WTC11 (cell line): ENCODE measurements around the gene KIAA1755. TPM values are rescaled to one million over a fixed set of nuclear protein-coding genes. Genes with fewer than 3 reads are reported as not detected.

Experiments
- ATAC-seq: fragments of 200-7000 bp; cut with Tn5 transposase; 2 replicates; pipeline ENCODE4 v1.10.0; 2021; ENCODE audit warnings: mild to moderate bottlenecking, moderate library complexity
- CTCF ChIA-PET: fragments of 300-600 bp; sonication (Branson Sonifier 250); formaldehyde crosslinking; loops from one replicate; lab custom pipeline; 2021; ENCODE audit warnings: antibody characterized with exemption; lab: Charles Lee
- POLR2A ChIA-PET: fragments of 350-600 bp; sonication (Branson Sonifier 250); formaldehyde crosslinking; loops from one replicate; lab custom pipeline; 2021; ENCODE audit warnings: antibody characterized with exemption; lab: Charles Lee
- DNase-seq: peaks from one replicate; pipeline ENCODE4 v3.0.0; 2021; ENCODE audit warnings: low spot score
- H3K27ac Mint-ChIP-seq: 2 replicates; pipeline ENCODE4 v1.8.0; 2021; ENCODE audit warnings: mixed read lengths
- H3K27me3 Mint-ChIP-seq: 2 replicates; pipeline ENCODE4 v1.8.0; 2021; ENCODE audit warnings: low read depth, mild to moderate bottlenecking, moderate library complexity, mixed read lengths
- H3K36me3 Mint-ChIP-seq: 2 replicates; pipeline ENCODE4 v1.8.0; 2021; ENCODE audit warnings: mixed read lengths
- H3K4me1 Mint-ChIP-seq: 2 replicates; pipeline ENCODE4 v1.8.0; 2022; ENCODE audit warnings: mixed read lengths
- H3K4me3 Mint-ChIP-seq: 2 replicates; pipeline ENCODE4 v1.8.0; 2021; ENCODE audit warnings: mild to moderate bottlenecking, moderate library complexity, mixed read lengths
- H3K9me3 Mint-ChIP-seq: 2 replicates; pipeline ENCODE4 v1.8.0; 2021; ENCODE audit warnings: mixed read lengths
- CBFB ChIP-seq: sonication (generic); formaldehyde crosslinking; IDR thresholded peaks from 2 replicates; pipeline ENCODE4 v1.8.1; 2022; ENCODE audit warnings: mild to moderate bottlenecking, low read depth, missing genetic modification reagents
- CREM ChIP-seq: sonication (generic); formaldehyde crosslinking; IDR thresholded peaks from 2 replicates; pipeline ENCODE4 v1.8.1; 2022; ENCODE audit warnings: mild to moderate bottlenecking, missing genetic modification reagents, moderate library complexity
- GABPB1 ChIP-seq: sonication (generic); formaldehyde crosslinking; IDR thresholded peaks from 2 replicates; pipeline ENCODE4 v1.8.1; 2023; ENCODE audit warnings: mild to moderate bottlenecking, missing genetic modification reagents
- JUN ChIP-seq: sonication (generic); formaldehyde crosslinking; IDR thresholded peaks from 2 replicates; pipeline ENCODE4 v1.8.0; 2023; ENCODE audit warnings: mild to moderate bottlenecking, missing genetic modification reagents
- MYBL2 ChIP-seq: sonication (generic); formaldehyde crosslinking; IDR thresholded peaks from 2 replicates; pipeline ENCODE4 v1.8.1; 2023; ENCODE audit warnings: mild to moderate bottlenecking, moderate library complexity, missing genetic modification reagents
- NR3C1 ChIP-seq: sonication (generic); formaldehyde crosslinking; conservative IDR thresholded peaks from 2 replicates; pipeline ENCODE4 v1.8.1; 2023; ENCODE audit warnings: low read depth, mild to moderate bottlenecking, missing genetic modification reagents
- ZNF317 ChIP-seq: sonication (generic); formaldehyde crosslinking; IDR thresholded peaks from 2 replicates; pipeline ENCODE4 v1.8.1; 2023; ENCODE audit warnings: low read depth, mild to moderate bottlenecking, moderate library complexity, missing genetic modification reagents, borderline replicate concordance
- ZNF423 ChIP-seq: fragments of 250-450 bp; sonication (Bioruptor Pico); IDR thresholded peaks from 2 replicates; pipeline ENCODE4 v2.1.2; 2022; ENCODE audit warnings: mild to moderate bottlenecking, moderate library complexity
- total RNA-seq: library from RNA; stranded (reverse); gene quantifications from 3 replicates; pipeline ENCODE4 v1.2.3, GENCODE V29; 2021
- TF ChIP-seq, protein P1 (sequence below): sonication (generic); formaldehyde crosslinking; IDR thresholded peaks from 2 replicates; pipeline ENCODE4 v1.8.0; 2022; ENCODE audit warnings: mild to moderate bottlenecking, missing genetic modification reagents
- TF ChIP-seq, protein P2 (sequence below): fragments of 250-450 bp; sonication (Bioruptor Pico); IDR thresholded peaks from 2 replicates; pipeline ENCODE4 v2.1.2; 2022; ENCODE audit warnings: mild to moderate bottlenecking, moderate library complexity
- TF ChIP-seq, protein P3 (sequence below): sonication (generic); formaldehyde crosslinking; IDR thresholded peaks from 2 replicates; pipeline ENCODE4 v1.8.1; 2022; ENCODE audit warnings: mild to moderate bottlenecking, moderate library complexity, missing genetic modification reagents
- TF ChIP-seq, protein P4 (sequence below): sonication (generic); formaldehyde crosslinking; IDR thresholded peaks from 2 replicates; pipeline ENCODE4 v1.8.1; 2023; ENCODE audit warnings: mild to moderate bottlenecking, missing genetic modification reagents, moderate library complexity
- TF ChIP-seq, protein P5 (sequence below): sonication (generic); formaldehyde crosslinking; conservative IDR thresholded peaks from 2 replicates; pipeline ENCODE4 v1.8.1; 2022; ENCODE audit warnings: mild to moderate bottlenecking, missing genetic modification reagents
- TF ChIP-seq, protein P6 (sequence below): sonication (generic); formaldehyde crosslinking; IDR thresholded peaks from 2 replicates; pipeline ENCODE4 v1.8.1; 2023; ENCODE audit warnings: mild to moderate bottlenecking, missing genetic modification reagents, borderline replicate concordance
- TF ChIP-seq, protein P7 (sequence below): sonication (generic); formaldehyde crosslinking; IDR thresholded peaks from 2 replicates; pipeline ENCODE4 v1.8.0; 2022; ENCODE audit warnings: missing genetic modification reagents
- TF ChIP-seq, protein P8 (sequence below): fragments of 200-600 bp; IDR thresholded peaks from 2 replicates; pipeline ENCODE4 v1.8.0; 2022; ENCODE audit warnings: antibody characterized with exemption
- TF ChIP-seq, protein P9 (sequence below): sonication (generic); formaldehyde crosslinking; IDR thresholded peaks from 2 replicates; pipeline ENCODE4 v1.8.1; 2023; ENCODE audit warnings: mild to moderate bottlenecking, missing genetic modification reagents

Gene KIAA1755
- total RNA-seq, 1 experiment from 2014 or later: 0.50 TPM

DNA sequence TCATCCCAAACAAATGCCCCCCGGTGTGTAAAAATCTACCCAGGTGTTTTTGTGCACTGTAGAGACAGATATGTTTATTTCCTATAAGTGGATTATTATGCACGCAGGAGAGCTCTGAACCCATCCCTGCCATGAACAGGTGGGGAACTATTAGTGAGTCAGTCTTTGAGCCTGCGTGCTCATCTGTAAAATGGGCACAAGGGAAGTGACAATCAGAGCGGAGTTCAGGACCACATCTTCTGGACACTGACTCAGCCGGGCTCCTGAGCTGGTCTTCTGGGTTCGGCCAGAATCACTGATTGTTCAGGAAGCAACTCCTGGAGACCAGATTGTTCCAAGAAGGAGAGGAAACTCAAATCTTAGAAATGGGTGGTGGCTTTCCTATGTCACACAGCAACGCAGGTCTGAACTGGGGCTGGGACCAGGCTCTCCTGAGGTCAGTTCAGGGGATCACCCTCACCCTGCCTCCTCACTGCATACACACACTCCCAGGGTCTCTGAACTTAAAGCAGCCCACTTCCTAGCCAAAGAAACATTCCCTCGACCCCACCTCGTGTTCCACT, 68.1 kb downstream of the KIAA1755 start (continued):
- TF ChIP-seq, protein P1, sequence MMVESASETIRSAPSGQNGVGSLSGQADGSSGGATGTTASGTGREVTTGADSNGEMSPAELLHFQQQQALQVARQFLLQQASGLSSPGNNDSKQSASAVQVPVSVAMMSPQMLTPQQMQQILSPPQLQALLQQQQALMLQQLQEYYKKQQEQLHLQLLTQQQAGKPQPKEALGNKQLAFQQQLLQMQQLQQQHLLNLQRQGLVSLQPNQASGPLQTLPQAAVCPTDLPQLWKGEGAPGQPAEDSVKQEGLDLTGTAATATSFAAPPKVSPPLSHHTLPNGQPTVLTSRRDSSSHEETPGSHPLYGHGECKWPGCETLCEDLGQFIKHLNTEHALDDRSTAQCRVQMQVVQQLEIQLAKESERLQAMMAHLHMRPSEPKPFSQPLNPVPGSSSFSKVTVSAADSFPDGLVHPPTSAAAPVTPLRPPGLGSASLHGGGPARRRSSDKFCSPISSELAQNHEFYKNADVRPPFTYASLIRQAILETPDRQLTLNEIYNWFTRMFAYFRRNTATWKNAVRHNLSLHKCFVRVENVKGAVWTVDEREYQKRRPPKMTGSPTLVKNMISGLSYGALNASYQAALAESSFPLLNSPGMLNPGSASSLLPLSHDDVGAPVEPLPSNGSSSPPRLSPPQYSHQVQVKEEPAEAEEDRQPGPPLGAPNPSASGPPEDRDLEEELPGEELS (CRISPR knock-in tag): no peak
- TF ChIP-seq, all 79 proteins: peak for 0

DNA sequence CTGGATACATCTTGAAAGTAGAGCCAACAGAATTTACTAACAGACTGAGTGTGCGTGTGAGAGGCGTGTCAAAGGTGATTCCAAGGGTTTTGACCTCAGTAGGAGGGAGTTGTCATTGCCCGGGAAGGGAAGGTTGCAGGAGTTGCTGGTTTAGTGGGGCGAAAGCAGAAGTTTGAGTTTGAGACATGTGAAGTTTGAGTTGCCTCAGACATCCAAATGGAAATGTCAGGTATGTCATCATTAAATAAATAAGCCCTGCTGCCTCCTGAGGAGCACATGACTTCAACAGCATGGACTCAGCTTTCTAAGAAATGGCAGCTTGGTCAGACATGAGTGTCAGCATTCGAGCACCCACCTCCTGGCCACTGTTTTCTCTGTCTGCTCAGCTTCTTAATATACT, 68.9 kb downstream of the KIAA1755 start:
- H3K9me3 Mint-ChIP-seq: peaks cover 10% of the 10 kb centered on the region
- peaks cover 6% of the 10 kb centered on the region for H3K36me3 Mint-ChIP-seq
- CTCF ChIA-PET: interaction anchor here (1.1 to 1.8 kb wide), 2 partner anchors 16 to 118 kb away, joined by 4 read pairs; no protein-coding TSS in a partner anchor
- ATAC-seq (no peak), DNase-seq (no peak)
- H3K4me3 Mint-ChIP-seq: no peak overlapping the region
- 0 out of 2 replicates have a peak, but pooled peaks cover 3% of the 10 kb centered on the region for H3K4me1 Mint-ChIP-seq
- H3K27ac Mint-ChIP-seq: no peak overlapping the region
- H3K27me3 Mint-ChIP-seq: no peaks in the 10 kb centered on the region
- POLR2A ChIA-PET: no interaction called here
- TF ChIP-seq, protein P2, sequence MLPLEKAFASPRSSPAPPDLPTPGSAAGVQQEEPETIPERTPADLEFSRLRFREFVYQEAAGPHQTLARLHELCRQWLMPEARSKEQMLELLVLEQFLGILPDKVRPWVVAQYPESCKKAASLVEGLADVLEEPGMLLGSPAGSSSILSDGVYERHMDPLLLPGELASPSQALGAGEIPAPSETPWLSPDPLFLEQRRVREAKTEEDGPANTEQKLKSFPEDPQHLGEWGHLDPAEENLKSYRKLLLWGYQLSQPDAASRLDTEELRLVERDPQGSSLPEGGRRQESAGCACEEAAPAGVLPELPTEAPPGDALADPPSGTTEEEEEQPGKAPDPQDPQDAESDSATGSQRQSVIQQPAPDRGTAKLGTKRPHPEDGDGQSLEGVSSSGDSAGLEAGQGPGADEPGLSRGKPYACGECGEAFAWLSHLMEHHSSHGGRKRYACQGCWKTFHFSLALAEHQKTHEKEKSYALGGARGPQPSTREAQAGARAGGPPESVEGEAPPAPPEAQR (CRISPR knock-in tag): no peak
- TF ChIP-seq NR3C1 (CRISPR knock-in tag): no peak
- no peak for TF ChIP-seq MYBL2 (CRISPR knock-in tag)
- no peak for TF ChIP-seq GABPB1 (CRISPR knock-in tag)
- TF ChIP-seq ZNF423 (CRISPR knock-in tag): no peak
- no peak for TF ChIP-seq ZNF317 (CRISPR knock-in tag)
- no peak for TF ChIP-seq CBFB (CRISPR knock-in tag)
- TF ChIP-seq, protein P3, sequence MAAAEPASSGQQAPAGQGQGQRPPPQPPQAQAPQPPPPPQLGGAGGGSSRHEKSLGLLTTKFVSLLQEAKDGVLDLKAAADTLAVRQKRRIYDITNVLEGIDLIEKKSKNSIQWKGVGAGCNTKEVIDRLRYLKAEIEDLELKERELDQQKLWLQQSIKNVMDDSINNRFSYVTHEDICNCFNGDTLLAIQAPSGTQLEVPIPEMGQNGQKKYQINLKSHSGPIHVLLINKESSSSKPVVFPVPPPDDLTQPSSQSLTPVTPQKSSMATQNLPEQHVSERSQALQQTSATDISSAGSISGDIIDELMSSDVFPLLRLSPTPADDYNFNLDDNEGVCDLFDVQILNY (CRISPR knock-in tag): no peak
- TF ChIP-seq, protein P4, sequence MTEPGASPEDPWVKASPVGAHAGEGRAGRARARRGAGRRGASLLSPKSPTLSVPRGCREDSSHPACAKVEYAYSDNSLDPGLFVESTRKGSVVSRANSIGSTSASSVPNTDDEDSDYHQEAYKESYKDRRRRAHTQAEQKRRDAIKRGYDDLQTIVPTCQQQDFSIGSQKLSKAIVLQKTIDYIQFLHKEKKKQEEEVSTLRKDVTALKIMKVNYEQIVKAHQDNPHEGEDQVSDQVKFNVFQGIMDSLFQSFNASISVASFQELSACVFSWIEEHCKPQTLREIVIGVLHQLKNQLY: no peak
- TF ChIP-seq, protein P5, sequence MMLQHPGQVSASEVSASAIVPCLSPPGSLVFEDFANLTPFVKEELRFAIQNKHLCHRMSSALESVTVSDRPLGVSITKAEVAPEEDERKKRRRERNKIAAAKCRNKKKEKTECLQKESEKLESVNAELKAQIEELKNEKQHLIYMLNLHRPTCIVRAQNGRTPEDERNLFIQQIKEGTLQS (CRISPR knock-in tag): no peak
- no peak for TF ChIP-seq CREM
- TF ChIP-seq, protein P6, sequence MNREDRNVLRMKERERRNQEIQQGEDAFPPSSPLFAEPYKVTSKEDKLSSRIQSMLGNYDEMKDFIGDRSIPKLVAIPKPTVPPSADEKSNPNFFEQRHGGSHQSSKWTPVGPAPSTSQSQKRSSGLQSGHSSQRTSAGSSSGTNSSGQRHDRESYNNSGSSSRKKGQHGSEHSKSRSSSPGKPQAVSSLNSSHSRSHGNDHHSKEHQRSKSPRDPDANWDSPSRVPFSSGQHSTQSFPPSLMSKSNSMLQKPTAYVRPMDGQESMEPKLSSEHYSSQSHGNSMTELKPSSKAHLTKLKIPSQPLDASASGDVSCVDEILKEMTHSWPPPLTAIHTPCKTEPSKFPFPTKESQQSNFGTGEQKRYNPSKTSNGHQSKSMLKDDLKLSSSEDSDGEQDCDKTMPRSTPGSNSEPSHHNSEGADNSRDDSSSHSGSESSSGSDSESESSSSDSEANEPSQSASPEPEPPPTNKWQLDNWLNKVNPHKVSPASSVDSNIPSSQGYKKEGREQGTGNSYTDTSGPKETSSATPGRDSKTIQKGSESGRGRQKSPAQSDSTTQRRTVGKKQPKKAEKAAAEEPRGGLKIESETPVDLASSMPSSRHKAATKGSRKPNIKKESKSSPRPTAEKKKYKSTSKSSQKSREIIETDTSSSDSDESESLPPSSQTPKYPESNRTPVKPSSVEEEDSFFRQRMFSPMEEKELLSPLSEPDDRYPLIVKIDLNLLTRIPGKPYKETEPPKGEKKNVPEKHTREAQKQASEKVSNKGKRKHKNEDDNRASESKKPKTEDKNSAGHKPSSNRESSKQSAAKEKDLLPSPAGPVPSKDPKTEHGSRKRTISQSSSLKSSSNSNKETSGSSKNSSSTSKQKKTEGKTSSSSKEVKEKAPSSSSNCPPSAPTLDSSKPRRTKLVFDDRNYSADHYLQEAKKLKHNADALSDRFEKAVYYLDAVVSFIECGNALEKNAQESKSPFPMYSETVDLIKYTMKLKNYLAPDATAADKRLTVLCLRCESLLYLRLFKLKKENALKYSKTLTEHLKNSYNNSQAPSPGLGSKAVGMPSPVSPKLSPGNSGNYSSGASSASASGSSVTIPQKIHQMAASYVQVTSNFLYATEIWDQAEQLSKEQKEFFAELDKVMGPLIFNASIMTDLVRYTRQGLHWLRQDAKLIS (CRISPR knock-in tag): no peak
- TF ChIP-seq, protein P7, sequence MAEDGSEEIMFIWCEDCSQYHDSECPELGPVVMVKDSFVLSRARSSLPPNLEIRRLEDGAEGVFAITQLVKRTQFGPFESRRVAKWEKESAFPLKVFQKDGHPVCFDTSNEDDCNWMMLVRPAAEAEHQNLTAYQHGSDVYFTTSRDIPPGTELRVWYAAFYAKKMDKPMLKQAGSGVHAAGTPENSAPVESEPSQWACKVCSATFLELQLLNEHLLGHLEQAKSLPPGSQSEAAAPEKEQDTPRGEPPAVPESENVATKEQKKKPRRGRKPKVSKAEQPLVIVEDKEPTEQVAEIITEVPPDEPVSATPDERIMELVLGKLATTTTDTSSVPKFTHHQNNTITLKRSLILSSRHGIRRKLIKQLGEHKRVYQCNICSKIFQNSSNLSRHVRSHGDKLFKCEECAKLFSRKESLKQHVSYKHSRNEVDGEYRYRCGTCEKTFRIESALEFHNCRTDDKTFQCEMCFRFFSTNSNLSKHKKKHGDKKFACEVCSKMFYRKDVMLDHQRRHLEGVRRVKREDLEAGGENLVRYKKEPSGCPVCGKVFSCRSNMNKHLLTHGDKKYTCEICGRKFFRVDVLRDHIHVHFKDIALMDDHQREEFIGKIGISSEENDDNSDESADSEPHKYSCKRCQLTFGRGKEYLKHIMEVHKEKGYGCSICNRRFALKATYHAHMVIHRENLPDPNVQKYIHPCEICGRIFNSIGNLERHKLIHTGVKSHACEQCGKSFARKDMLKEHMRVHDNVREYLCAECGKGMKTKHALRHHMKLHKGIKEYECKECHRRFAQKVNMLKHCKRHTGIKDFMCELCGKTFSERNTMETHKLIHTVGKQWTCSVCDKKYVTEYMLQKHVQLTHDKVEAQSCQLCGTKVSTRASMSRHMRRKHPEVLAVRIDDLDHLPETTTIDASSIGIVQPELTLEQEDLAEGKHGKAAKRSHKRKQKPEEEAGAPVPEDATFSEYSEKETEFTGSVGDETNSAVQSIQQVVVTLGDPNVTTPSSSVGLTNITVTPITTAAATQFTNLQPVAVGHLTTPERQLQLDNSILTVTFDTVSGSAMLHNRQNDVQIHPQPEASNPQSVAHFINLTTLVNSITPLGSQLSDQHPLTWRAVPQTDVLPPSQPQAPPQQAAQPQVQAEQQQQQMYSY: no peak
- TF ChIP-seq JUN (CRISPR knock-in tag): no peak
- TF ChIP-seq, protein P8, sequence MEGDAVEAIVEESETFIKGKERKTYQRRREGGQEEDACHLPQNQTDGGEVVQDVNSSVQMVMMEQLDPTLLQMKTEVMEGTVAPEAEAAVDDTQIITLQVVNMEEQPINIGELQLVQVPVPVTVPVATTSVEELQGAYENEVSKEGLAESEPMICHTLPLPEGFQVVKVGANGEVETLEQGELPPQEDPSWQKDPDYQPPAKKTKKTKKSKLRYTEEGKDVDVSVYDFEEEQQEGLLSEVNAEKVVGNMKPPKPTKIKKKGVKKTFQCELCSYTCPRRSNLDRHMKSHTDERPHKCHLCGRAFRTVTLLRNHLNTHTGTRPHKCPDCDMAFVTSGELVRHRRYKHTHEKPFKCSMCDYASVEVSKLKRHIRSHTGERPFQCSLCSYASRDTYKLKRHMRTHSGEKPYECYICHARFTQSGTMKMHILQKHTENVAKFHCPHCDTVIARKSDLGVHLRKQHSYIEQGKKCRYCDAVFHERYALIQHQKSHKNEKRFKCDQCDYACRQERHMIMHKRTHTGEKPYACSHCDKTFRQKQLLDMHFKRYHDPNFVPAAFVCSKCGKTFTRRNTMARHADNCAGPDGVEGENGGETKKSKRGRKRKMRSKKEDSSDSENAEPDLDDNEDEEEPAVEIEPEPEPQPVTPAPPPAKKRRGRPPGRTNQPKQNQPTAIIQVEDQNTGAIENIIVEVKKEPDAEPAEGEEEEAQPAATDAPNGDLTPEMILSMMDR: no peak
- TF ChIP-seq, protein P9, sequence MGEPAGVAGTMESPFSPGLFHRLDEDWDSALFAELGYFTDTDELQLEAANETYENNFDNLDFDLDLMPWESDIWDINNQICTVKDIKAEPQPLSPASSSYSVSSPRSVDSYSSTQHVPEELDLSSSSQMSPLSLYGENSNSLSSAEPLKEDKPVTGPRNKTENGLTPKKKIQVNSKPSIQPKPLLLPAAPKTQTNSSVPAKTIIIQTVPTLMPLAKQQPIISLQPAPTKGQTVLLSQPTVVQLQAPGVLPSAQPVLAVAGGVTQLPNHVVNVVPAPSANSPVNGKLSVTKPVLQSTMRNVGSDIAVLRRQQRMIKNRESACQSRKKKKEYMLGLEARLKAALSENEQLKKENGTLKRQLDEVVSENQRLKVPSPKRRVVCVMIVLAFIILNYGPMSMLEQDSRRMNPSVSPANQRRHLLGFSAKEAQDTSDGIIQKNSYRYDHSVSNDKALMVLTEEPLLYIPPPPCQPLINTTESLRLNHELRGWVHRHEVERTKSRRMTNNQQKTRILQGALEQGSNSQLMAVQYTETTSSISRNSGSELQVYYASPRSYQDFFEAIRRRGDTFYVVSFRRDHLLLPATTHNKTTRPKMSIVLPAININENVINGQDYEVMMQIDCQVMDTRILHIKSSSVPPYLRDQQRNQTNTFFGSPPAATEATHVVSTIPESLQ (CRISPR knock-in tag): no peak
